ENCODE measurements around the gene C17orf100. TPM values are rescaled to one million over a fixed set of nuclear protein-coding genes. Genes with fewer than 3 reads are reported as not detected.

The C17orf100 gene
- total RNA-seq, 2 experiments from 2014 or later, result 1.1 to 1.9 TPM

DNA sequence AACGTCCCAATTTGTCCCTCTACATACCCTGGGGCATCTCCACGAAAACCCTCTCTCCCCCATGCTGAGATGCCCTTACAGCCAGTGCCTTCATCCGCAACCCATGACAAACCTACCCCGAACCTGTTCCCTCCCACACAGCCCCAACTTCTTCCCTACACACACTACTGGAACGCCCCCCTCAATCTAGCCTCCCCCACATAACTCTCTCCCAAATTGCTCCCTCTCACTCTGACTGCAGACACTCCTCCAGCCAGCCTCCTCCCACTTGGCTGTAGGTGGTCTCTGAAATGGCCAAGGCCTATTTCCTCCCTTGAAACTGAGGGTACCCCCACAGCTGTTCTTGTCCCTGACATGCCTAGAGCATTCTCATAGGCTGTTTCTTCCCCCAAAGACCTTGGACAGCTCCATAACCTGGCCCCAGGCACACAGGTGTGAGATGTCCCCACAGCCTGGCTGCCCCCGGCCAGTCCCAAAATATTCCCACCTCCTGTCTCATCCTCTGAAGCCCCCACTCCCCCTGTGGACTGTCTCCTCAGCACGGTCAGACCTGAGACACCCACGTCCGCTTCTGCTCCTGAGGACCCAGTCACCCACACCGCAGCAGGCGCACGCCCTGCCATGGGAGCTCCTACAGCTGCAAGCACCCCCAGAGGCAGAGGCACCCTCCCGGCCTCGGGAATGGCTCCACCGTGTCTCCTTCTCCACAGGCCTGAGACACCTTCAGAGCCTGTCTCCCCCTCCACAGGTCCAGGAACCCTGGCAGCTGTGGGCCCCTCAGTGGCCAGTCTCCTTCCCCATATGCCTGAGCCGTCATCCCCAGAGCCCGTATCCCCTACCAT, 14.7 kb upstream of the C17orf100 start:
- no peak for DNase-seq
- peaks cover 25% of the 10 kb centered on the region for H3K4me1 Mint-ChIP-seq
- POLR2A ChIA-PET, result interaction anchor here (0.7 kb wide), 1 partner anchor 75 kb away, joined by 3 read pairs; no protein-coding TSS in a partner anchor
- no peaks in the 10 kb centered on the region for H3K27me3 Mint-ChIP-seq
- H3K36me3 Mint-ChIP-seq (ENCODE audit: low read depth), result peaks cover 30% of the 10 kb centered on the region
- CTCF ChIA-PET, result no interaction called here
- no peaks in the 10 kb centered on the region for H3K9me3 Mint-ChIP-seq
- H3K4me3 Mint-ChIP-seq, result no peak overlapping the region
- H3K27ac Mint-ChIP-seq, result no peak overlapping the region

DNA sequence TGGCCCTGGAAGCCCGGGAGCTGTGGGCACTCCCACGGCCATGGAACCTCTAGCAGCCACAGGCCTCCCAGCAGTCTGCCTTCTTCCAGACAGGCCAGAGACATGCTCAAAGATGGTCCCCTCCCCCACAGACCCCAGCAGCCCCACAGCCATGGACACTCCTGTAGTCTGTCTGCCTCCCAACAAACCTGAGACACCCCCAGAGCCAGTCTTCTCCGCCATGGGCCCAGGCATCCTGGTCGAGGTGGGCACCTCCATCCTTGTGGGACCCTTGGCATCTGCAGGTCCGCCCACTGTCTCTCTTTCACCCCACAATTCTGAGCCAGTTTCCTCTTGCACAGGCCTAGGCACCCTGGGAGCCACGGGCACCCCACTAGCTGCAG, 14.1 kb upstream of the C17orf100 start:
- H3K27me3 Mint-ChIP-seq, result no peaks in the 10 kb centered on the region
- H3K9me3 Mint-ChIP-seq, result no peaks in the 10 kb centered on the region
- peaks cover 31% of the 10 kb centered on the region for H3K4me1 Mint-ChIP-seq
- ChIA-PET CTCF (interaction anchor here (1.5 kb wide), 1 partner anchor 164 kb away, joined by 6 read pairs; no protein-coding TSS in a partner anchor), POLR2A (no interaction called here)
- peaks cover 30% of the 10 kb centered on the region for H3K36me3 Mint-ChIP-seq (ENCODE audit: low read depth)
- H3K27ac Mint-ChIP-seq, result no peak overlapping the region
- no peak for DNase-seq
- H3K4me3 Mint-ChIP-seq, result no peak overlapping the region

GRCh38 chr17:6638046-6638908, 13.3 kb upstream of the C17orf100 start:
- H3K4me1 Mint-ChIP-seq, result peaks cover 39% of the 10 kb centered on the region
- POLR2A ChIA-PET, result interaction anchor here (4.4 kb wide), 1 partner anchor 12 kb away, joined by 71 read pairs; the partner anchor contains the start of genes C17orf100 and MED31
- no peak overlapping the region for H3K27ac Mint-ChIP-seq
- no peak for DNase-seq
- CTCF ChIA-PET, result interaction anchor here (1.5 kb wide), 1 partner anchor 165 kb away, joined by 6 read pairs; no protein-coding TSS in a partner anchor
- no peaks in the 10 kb centered on the region for H3K9me3 Mint-ChIP-seq
- H3K36me3 Mint-ChIP-seq (ENCODE audit: low read depth), result peaks cover 31% of the 10 kb centered on the region
- H3K4me3 Mint-ChIP-seq, result peak overlapping the region; percentile 41
- H3K27me3 Mint-ChIP-seq, result no peaks in the 10 kb centered on the region

DNA sequence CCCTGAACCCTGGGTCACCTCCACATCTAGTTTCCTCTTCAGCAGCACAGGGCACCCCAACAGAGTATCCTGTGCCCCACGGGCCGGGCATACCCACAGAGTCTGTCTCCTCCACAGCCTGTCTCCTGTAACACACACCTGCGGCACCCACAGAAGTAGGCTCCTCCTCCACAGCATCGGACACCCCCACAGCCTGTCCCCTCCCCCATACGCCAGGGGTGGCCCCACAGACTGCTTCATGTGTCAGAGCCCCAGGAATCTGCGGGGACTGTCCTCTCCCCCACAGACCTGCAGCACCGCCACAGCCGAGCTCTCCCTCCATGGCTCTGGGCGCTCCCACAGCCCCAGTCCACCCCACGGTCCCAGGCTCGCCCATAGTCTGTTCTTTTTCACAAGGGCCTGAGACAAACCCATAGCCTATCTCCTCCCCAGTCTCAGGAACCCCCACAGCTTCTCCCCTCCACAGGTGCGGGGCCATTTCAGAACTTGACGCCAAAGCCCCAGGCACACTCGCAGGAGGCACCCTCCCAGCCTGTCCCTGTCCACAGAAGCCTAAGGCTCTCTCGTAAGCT, 12.5 kb upstream of the C17orf100 start:
- peaks cover 47% of the 10 kb centered on the region for H3K4me1 Mint-ChIP-seq
- H3K36me3 Mint-ChIP-seq (ENCODE audit: low read depth), result peaks cover 32% of the 10 kb centered on the region
- ChIA-PET POLR2A (interaction anchor here (0.9 to 4.4 kb wide), 6 partner anchors 11 to 1048 kb away, joined by 3 to 71 read pairs (median 8); partner anchors contain the start of genes C17orf100, MED31, RNASEK and TP53), CTCF (interaction anchor here (1.2 to 1.5 kb wide), 3 partner anchors 27 to 169 kb away, joined by 3 to 6 read pairs (median 4); no protein-coding TSS in a partner anchor)
- H3K4me3 Mint-ChIP-seq, result peak overlapping the region; percentile 88
- H3K27me3 Mint-ChIP-seq, result no peaks in the 10 kb centered on the region
- no peak for DNase-seq
- H3K27ac Mint-ChIP-seq, result peak overlapping the region; percentile 42
- no peaks in the 10 kb centered on the region for H3K9me3 Mint-ChIP-seq

GRCh38 chr17:6639586-6640535, 11.7 kb upstream of the C17orf100 start:
- peak overlapping the region; percentile 88 for H3K4me3 Mint-ChIP-seq
- peaks cover 55% of the 10 kb centered on the region for H3K4me1 Mint-ChIP-seq
- peak overlapping the region; percentile 53 for H3K27ac Mint-ChIP-seq
- CTCF ChIA-PET, result interaction anchor here (0.7 to 1.4 kb wide), 4 partner anchors 11 to 169 kb away, joined by 3 to 4 read pairs (median 3); partner anchors contain the start of gene XAF1
- POLR2A ChIA-PET, result interaction anchor here (0.9 to 4.4 kb wide), 7 partner anchors 10 to 1047 kb away, joined by 3 to 71 read pairs (median 3); partner anchors contain the start of genes C17orf100, MED31, PIMREG and RNASEK
- no peaks in the 10 kb centered on the region for H3K9me3 Mint-ChIP-seq
- DNase-seq, result peak; percentile 41
- peaks cover 33% of the 10 kb centered on the region for H3K36me3 Mint-ChIP-seq (ENCODE audit: low read depth)
- no peaks in the 10 kb centered on the region for H3K27me3 Mint-ChIP-seq

DNA sequence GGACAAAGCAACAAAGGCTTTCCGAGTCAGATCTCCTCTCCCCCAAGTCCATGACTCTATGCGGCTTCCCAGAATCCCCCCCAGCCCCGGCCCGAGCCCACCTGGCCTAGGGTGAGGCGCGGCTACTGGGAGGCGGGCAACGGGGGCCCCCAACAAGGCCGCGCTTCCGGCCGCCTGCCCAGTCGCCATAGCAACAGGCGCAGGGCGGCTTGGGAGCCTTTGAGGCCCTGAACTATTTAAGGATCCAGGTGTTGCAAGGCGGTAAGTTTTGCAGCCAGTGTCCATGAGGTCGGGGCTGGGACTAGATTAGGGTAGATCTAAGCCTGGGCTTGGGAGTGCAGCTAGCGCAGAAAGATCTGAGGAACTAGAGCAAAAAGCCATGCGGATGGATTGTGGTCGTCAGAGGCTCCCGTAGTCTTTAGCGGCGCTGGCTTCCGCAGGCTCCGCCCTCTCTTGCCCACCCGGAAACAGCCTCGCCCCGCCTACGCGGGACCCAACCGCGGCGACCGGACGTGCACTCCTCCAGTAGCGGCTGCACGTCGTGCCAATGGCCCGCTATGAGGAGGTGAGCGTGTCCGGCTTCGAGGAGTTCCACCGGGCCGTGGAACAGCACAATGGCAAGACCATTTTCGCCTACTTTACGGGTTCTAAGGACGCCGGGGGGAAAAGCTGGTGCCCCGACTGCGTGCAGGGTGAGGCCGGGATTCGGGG, 10.9 kb upstream of the C17orf100 start, which contains the start of the genes KIAA0753 and TXNDC17:
TSS of gene KIAA0753 (minus strand) at position 176 of the 711 bp plus-strand sequence. CDS start 5,608 bp downstream, outside the sequence.
TSS of gene TXNDC17 (plus strand) at position 525 of the 711 bp plus-strand sequence. CDS start at position 548, 23 bp downstream.
- Mint-ChIP-seq H3K4me1 (peaks cover 58% of the 10 kb centered on the region), H3K4me3 (peak within 1 kb of the TSS; percentile 88), H3K9me3 (no peaks in the 10 kb centered on the region), H3K27ac (peak within 1 kb of the TSS; percentile 90), H3K36me3 (ENCODE audit: low read depth) (peaks cover 35% of the 10 kb centered on the region), H3K27me3 (no peaks in the 10 kb centered on the region)
- DNase-seq, result peak; percentile 95
- CTCF ChIA-PET, result interaction anchor here (0.7 to 2.2 kb wide), 5 partner anchors 10 to 170 kb away, joined by 3 to 17 read pairs (median 3); partner anchors contain the start of genes C17orf100, MED31 and XAF1
- POLR2A ChIA-PET, result interaction anchor here (1.0 to 4.4 kb wide), 8 partner anchors 9 to 1221 kb away, joined by 3 to 71 read pairs (median 6); partner anchors contain the start of genes C17orf100, MED31, NUP88 and PIMREG

- CTCF ChIA-PET, result interaction anchor here (2.2 kb wide), 1 partner anchor 9 kb away, joined by 17 read pairs; the partner anchor contains the start of genes C17orf100 and MED31
- Mint-ChIP-seq H3K4me3 (peak overlapping the region; percentile 88), H3K27ac (peak overlapping the region; percentile 90), H3K27me3 (no peaks in the 10 kb centered on the region), H3K36me3 (ENCODE audit: low read depth) (peaks cover 36% of the 10 kb centered on the region), H3K4me1 (peaks cover 58% of the 10 kb centered on the region), H3K9me3 (no peaks in the 10 kb centered on the region)
- POLR2A ChIA-PET, result interaction anchor here (1.2 to 4.4 kb wide), 6 partner anchors 9 to 1222 kb away, joined by 3 to 71 read pairs (median 10); partner anchors contain the start of genes C17orf100, MED31, NUP88 and XAF1
- no peak for DNase-seq
Observed at GRCh38 chr17:6641247-6641863, 10.2 kb upstream of the C17orf100 start.

GRCh38 chr17:6642592-6642991, 9.0 kb upstream of the C17orf100 start:
- Mint-ChIP-seq H3K4me1 (peaks cover 67% of the 10 kb centered on the region), H3K36me3 (ENCODE audit: low read depth) (peaks cover 46% of the 10 kb centered on the region), H3K4me3 (peak overlapping the region; percentile 88), H3K27me3 (no peaks in the 10 kb centered on the region), H3K9me3 (no peaks in the 10 kb centered on the region), H3K27ac (peak overlapping the region; percentile 67)
- CTCF ChIA-PET, result interaction anchor here (2.2 kb wide), 1 partner anchor 8 kb away, joined by 17 read pairs; the partner anchor contains the start of genes C17orf100 and MED31
- no peak for DNase-seq
- POLR2A ChIA-PET, result interaction anchor here (0.9 to 4.4 kb wide), 3 partner anchors 7 to 198 kb away, joined by 3 to 71 read pairs (median 4); partner anchors contain the start of genes C17orf100, MED31 and PIMREG

GRCh38 chr17:6643451-6644125, 8.0 kb upstream of the C17orf100 start:
- peak overlapping the region; percentile 42 for H3K27ac Mint-ChIP-seq
- H3K9me3 Mint-ChIP-seq, result no peaks in the 10 kb centered on the region

More at GRCh38 chr17:6643451-6644125, 8.0 kb upstream of the C17orf100 start:
- ChIA-PET POLR2A (interaction anchor here (1.6 kb wide), 2 partner anchors 24 to 199 kb away, joined by 4 read pairs; partner anchors contain the start of gene PIMREG), CTCF (interaction anchor here (0.7 to 0.8 kb wide), 2 partner anchors 14 to 171 kb away, joined by 3 read pairs; no protein-coding TSS in a partner anchor)
- no peak for DNase-seq
- Mint-ChIP-seq H3K36me3 (ENCODE audit: low read depth) (peaks cover 56% of the 10 kb centered on the region), H3K27me3 (no peaks in the 10 kb centered on the region), H3K4me1 (peaks cover 68% of the 10 kb centered on the region), H3K4me3 (no peak overlapping the region)
